Measurements from ENCODE around the gene PSMG4.

Gene PSMG4

GRCh38 chr6:3226481-3227362 is 32.0 kb upstream of the PSMG4 start:
- TF ChIP-seq REST (IDR thresholded peaks at IDR 0.05; ENCODE audit: insufficient read depth in 1 of 2, low read depth in 2 of 2, low read length in 2 of 2) (no peak), TAF1 (IDR thresholded peaks at IDR 0.05; ENCODE audit: borderline replicate concordance, insufficient read depth, low read length) (no peak), POLR2AphosphoS5 (IDR thresholded peaks at IDR 0.05; ENCODE audit: low read depth, low read length) (no peak), SIN3A (IDR thresholded peaks at IDR 0.05; ENCODE audit: borderline replicate concordance, insufficient read depth, low read length) (no peak), FOXP2 (optimal IDR thresholded peaks at IDR 0.05; ENCODE audit: borderline replicate concordance, extremely low read depth, extremely low read length, insufficient read depth) (no peak)

- TF ChIP-seq POLR2AphosphoS5 (IDR thresholded peaks at IDR 0.05; ENCODE audit: low read depth, low read length) (no peak), REST (IDR thresholded peaks at IDR 0.05; ENCODE audit: insufficient read depth in 1 of 2, low read depth in 2 of 2, low read length in 2 of 2) (no peak), FOXP2 (optimal IDR thresholded peaks at IDR 0.05; ENCODE audit: borderline replicate concordance, extremely low read depth, extremely low read length, insufficient read depth) (no peak), TAF1 (IDR thresholded peaks at IDR 0.05; ENCODE audit: borderline replicate concordance, insufficient read depth, low read length) (no peak), SIN3A (IDR thresholded peaks at IDR 0.05; ENCODE audit: borderline replicate concordance, insufficient read depth, low read length) (no peak)
Measured at GRCh38 chr6:3227363-3228045, 31.2 kb upstream of the PSMG4 start, which contains the start of gene TUBB2B. Gene TUBB2B (minus strand): TSS chr6:3227653. CDS start chr6:3227543, 110 bp downstream.

GRCh38 chr6:3228046-3228671 is 30.6 kb upstream of the PSMG4 start:
- TF ChIP-seq FOXP2 (optimal IDR thresholded peaks at IDR 0.05; ENCODE audit: borderline replicate concordance, extremely low read depth, extremely low read length, insufficient read depth) (no peak), SIN3A (IDR thresholded peaks at IDR 0.05; ENCODE audit: borderline replicate concordance, insufficient read depth, low read length) (no peak), POLR2AphosphoS5 (IDR thresholded peaks at IDR 0.05; ENCODE audit: low read depth, low read length) (no peak), REST (IDR thresholded peaks at IDR 0.05; ENCODE audit: insufficient read depth in 1 of 2, low read depth in 2 of 2, low read length in 2 of 2) (no peak), TAF1 (IDR thresholded peaks at IDR 0.05; ENCODE audit: borderline replicate concordance, insufficient read depth, low read length) (no peak)

GRCh38 chr6:3228771-3229565 is 29.8 kb upstream of the PSMG4 start:
- no peak for TF ChIP-seq REST (IDR thresholded peaks at IDR 0.05; ENCODE audit: insufficient read depth in 1 of 2, low read depth in 2 of 2, low read length in 2 of 2)
- no peak for TF ChIP-seq POLR2AphosphoS5 (IDR thresholded peaks at IDR 0.05; ENCODE audit: low read depth, low read length)
- no peak for TF ChIP-seq FOXP2 (optimal IDR thresholded peaks at IDR 0.05; ENCODE audit: borderline replicate concordance, extremely low read depth, extremely low read length, insufficient read depth)
- no peak for TF ChIP-seq TAF1 (IDR thresholded peaks at IDR 0.05; ENCODE audit: borderline replicate concordance, insufficient read depth, low read length)
- TF ChIP-seq SIN3A (IDR thresholded peaks at IDR 0.05; ENCODE audit: borderline replicate concordance, insufficient read depth, low read length) = no peak

All from PFSK-1 (cell line).